Erythroblast (primary cell): ENCODE data around the gene TPRKB.
"Not testable (repeated sequence)": the region's sequence is repeated elsewhere in the genome, so short reads cannot be mapped to it uniquely, and the experiment has no call there.

ENCODE experiments used
- DNase-seq, 2 experiments: peaks; one replicate each; lab custom pipeline; 2025; lab: John Stamatoyannopoulos, UW
- GATA1 ChIP-seq: IDR thresholded peaks from 2 replicates; pipeline ENCODE4 v1.6.1; 2011; ENCODE audit warnings: low read depth, mild to moderate bottlenecking, control low read depth, low read length, moderate library complexity
- POLR2A ChIP-seq: IDR thresholded peaks from 2 replicates; pipeline ENCODE4 v1.6.1; 2011; ENCODE audit warnings: mild to moderate bottlenecking, low read length

Gene TPRKB

DNA sequence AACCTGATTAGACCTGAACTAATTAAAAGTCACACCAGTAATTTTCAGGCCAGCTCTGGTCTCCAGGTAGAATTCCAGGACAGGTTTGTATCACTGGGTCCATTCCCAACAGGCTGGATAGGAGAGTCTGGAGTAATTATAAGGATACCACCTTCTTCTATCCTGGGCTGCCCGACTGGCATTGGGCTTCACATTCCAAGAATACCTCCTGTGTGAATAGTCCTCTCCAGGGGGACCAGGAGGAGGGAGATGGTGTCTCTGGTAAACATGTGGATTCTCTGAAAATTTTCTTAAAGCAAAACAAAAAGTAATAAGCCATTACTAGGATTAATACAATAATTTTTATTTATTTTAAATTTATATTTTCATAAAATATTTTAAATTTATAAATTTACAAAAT, 25.4 kb upstream of the TPRKB start:
- TF ChIP-seq GATA1, result no peak
- DNase-seq, result no peak

DNA sequence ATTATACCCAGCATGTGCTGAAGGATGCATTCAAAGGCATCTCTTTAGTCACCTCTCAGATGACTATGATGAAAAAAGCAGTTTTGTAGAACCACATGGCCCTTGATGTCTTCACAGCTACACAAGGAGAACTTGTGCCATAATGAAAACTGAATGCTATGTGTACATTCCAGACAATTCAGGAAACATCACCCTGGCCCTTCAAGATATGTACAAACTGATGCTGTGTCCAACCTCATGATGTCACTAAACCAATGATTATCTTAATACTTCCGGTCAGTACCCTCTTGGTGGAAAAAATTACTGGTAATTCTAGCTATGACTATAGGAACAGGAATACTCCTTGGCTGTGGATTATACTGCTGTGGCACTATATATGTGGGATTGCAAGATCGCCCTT, 22.8 kb upstream of the TPRKB start:
- DNase-seq, result no peak
- TF ChIP-seq POLR2A (no peak), GATA1 (no peak)

DNA sequence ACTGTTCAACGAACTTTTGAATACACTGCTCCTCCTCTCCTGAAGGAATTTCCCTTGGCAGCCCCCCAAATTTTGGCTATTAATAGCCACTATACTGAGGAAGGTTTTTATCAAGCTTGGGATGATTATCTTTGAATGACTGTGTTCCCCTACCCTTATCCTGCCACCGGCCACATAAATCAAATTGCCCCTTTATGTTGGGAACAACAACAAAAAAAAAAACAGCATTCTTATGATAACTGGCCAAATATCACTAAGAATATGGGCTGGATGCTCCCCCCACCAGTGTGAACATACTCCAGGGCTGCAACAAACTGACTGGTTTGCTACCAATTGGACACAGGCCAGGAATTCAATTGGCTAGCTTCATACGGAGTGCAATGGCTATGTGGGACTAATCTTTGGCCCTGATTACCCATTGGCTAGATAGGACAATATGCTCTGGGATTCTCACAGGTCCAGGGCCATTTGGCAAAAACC, 22.2 kb upstream of the TPRKB start:
- no peak for DNase-seq
- no peak for TF ChIP-seq POLR2A
- no peak for TF ChIP-seq GATA1

DNA sequence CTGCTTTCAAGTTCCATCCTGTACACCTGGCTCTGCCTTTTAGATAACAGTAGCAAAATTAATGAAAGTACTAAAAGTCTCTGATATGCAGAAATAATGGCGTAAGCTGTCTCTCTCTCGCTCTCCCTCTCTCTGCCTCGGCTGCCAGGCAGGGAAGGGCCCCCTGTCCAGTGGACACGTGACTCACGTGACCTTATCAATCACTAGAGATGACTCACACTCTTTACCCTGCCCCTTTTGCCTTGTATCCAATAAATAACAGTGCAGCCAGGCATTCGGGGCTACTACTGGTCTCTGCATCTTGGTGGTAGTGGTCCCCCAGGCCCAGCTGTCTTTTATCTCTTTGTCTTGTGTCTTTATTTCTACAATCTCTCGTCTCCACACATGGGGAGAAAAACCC, 17.2 kb upstream of the TPRKB start:
- DNase-seq, result peak in 1 of 2 experiments; percentile 8

DNA sequence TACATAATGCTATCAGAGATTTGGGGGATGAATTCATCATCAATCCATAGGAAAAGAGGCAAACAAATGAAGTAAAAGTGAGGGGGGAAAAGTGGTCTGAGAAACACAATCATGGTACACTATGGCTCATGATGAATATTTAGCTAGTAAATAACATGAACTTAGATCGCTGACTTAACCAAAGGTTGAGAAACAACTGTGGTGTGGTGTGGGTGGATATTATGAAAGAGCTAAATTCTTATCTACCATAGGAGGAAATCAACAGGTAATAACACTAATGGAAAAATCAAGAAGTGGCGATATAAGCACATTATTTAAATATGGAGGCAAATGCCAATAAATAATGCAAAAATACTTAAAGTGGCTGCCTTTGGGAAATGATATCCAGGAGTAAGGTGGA, 12.2 kb upstream of the TPRKB start:
- no peak for DNase-seq
- no peak for TF ChIP-seq POLR2A
- TF ChIP-seq GATA1, result no peak

DNA sequence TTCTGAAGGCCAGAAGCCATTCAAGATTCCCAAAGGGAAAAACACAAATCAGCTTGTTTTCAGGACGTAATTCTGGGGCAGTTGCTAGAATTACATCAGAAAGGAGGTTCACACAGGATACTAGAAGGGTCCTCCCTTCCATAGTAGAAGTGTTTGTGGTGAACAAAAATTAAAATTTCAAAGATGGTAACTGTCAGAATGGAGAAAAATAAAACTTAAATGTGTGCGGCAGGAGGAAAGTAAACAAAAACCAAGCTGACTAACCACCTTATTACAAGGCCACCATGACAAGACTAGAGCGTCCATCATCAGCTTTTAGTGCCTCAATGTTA, 9.7 kb upstream of the TPRKB start:
- TF ChIP-seq GATA1, result no peak
- no peak for TF ChIP-seq POLR2A
- DNase-seq, result no peak

DNA sequence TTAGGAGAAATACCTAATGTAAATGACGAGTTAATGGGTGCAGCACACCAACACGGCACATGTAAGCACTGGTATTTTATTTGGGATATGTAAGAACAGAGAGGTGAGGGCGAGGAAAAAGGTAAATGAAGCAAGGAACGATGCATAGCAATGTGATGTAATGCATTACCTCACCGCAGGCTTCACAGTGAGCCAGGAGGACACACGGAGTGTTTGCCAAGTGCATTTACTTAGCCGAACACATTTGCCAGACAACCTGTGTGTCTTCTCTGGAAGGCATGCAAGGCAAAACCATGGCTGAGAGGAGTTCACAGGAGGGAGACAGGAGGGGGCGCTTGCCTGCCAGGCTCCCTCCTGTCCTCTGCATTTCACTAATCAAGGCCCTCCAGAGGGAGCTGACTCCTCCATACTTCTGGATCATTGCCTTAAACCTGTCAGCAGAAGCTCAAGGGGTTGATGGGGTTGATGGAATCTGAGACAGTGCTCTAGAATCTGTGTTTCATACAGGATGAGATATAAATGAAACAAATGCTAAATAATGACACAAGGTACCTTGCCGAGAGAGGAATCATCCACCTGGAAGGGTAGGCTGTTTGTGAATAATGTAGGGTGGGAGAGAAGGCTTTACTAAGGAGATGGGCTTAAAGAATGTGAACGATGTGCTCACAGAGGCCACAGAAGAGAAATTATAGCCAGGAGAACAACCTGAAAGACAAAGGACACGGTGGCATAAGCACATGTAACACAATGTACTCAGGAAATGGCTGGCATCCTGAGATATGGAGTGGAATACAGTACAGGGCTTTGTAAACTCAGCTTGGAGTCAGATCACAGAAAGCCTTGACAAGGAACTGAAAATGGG, 9.1 kb upstream of the TPRKB start:
- no peak for DNase-seq
- TF ChIP-seq GATA1 (no peak), POLR2A (no peak)

DNA sequence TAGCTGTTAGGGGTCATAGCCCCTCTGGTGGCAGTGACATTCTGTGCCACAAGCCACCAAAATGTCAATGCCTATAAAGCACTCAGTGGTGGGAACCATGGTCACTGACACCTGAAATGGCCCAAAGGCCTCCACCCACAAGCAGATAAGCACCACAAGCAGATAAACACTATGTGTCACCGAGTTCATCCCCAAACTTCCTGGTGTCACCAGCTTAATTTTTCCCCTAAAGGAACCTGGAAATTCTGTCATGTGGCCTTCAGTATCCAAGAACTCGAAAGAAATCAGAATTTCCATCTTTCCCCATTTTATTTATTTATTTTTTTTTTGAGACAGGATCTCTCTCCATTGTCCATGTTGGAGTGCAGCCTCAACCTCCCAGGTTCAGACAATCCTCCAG, 3.6 kb upstream of the TPRKB start:
- no peak for DNase-seq
- TF ChIP-seq POLR2A (no peak), GATA1 (no peak)

DNA sequence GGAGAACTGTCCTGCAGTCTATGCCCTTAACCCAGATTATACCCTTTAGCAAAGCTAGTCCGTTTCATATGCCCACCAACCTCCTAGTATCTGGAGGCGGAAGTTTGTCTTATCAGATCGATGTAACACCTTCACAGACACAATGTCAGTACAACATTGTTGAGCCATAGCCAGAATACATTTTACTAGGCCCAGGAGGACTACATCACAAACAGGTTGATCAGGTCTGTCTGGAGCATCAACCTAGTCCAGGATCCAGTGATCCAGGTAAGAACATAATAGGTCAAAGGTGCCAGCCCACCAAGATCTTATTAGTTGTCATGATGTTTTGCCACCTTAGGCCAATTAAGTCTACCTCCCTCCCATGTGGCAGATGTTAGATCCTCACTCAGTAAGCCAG, 2.0 kb upstream of the TPRKB start:
- DNase-seq, result no peak
- TF ChIP-seq POLR2A, result no peak
- TF ChIP-seq GATA1, result no peak

DNA sequence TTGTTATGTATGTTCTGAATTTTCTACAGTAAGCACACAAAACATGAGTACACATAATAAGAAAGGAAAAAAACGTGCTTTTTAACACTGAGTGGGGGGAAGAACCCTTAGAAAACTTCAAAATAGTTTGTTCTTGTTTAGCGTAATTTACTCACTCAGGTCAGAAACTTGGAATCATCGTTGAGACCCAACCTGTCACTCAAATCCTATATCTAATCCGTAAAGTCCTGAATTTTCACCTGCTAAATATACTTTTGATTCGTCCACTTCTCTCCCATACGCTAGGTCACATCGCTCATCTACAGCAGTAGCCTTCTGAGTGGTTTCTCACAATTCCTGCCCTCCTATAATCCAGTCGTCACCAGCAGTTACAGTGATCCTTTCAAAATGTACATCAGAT, 767 bp downstream of the TPRKB start:
- DNase-seq, result no peak
- TF ChIP-seq GATA1 (no peak), POLR2A (no peak)

DNA sequence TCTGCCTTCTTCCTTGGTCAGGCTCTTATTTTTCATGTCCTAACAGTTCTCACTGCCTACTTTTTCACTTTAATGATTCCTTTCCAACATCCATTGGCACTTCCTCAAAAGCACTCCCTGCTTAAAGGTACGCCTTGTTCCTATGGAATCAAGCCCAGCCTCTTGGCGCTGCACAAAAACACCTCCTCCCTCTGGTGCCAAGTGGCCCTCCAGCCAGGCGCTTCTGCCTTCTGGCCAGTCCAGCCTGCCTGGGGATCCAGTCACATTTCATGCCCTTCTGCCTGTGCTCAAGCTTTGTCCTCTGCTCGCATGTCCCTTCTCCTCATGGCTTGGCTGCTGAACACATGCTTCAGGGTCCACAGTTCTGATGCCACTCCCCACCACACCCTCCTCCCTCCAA, 6.3 kb downstream of the TPRKB start:
- TF ChIP-seq POLR2A (no peak), GATA1 (no peak)
- no peak for DNase-seq

DNA sequence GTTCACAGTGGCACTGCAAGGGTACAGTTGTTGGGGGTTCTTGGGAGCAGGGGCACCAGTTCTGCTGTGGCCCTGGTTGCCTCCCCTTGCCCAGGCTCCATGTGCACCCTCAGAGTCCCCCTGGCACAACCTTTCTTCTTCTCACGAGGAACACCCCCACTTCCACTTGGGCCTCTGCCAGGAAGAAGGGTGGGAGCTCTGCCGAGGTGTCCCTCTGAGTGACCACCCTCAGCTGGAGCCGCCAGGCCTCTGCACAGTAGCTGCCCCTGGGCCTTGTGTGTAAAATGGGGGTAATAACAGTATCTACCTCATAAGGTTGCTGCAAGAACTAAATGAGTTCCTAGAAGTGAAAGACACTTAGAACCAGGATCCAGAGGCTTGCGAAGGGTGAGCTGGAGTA, 8.4 kb downstream of the TPRKB start:
- no peak for DNase-seq
- TF ChIP-seq POLR2A, result peak; percentile 13
- no peak for TF ChIP-seq GATA1

DNA sequence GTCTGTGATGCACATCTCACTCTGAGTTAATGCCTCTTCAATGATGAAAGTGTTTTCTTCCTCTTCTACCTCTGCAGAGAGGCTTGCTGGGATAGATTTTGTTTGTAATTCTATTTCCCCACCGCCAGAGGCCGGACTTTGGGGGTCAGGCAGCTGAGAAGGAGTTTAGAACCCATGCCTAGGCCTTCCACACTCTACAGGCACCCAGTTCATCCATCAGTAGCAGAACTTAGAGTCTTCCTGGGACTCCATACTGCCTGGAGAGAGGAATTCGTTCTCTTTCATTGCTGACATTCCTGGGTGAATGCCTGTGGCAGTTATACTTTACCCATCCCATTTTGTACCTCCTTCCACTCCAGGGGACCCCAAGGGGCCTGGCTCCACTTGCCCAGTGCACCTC, 9.1 kb downstream of the TPRKB start:
- peak; percentile 41 for TF ChIP-seq POLR2A
- TF ChIP-seq GATA1, result no peak
- DNase-seq, result no peak

DNA sequence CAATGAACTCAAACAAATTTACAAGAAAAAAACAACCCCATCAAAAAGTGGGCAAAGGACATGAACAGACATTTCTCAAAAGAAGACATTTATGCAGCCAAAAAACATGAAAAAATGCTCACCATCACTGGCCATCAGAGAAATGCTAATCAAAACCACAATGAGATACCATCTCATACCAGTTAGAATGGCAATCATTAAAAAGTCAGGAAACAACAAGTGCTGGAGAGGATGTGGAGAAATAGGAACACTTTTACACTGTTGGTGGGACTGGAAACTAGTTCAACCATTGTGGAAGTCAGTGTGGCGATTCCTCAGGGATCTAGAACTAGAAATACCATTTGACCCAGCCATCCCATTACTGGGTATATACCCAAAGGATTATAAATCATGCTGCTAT, 10.5 kb downstream of the TPRKB start:
- DNase-seq, result not testable (repeated sequence)

DNA sequence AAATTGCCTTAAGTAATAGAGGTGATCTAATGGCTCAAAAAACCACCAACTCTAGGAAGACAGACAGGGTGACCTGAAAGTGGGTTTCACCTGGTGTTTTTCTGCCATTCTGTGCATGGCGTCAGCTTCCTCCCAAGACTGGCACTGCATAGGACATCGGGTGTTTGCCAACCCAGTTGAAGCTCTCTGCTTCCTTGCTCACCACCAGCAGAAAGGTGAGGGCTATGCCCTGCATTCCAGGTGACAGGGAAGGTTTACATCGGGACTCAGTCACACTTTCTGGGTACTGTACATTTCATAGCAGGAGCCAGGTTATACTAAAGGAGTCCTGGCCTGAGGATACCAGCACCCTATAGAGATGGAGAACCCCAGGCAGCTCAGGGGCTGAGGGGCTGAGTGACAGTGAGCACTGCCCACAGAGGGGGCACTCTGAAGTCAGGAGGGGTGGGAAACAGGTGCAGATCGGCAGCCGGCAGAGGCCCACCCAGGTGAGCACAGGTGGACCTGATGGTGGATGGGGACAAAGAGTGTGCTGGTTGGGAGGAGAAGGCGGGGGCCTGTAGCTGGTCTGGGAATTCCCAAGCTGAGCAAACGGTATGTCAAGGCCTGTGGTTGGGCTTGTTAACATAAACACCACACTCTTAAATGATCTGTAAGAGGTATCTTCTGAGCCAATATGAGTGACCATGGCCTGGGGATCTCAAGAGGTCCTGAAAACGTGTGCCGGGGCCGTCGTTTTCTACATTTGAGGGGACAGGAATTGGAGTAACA, 18.1 kb downstream of the TPRKB start:
- TF ChIP-seq GATA1 (no peak), POLR2A (no peak)
- DNase-seq, result no peak
